Esophagus muscularis mucosa (tissue), 3 donors: ENCODE data around the gene SPOCK1.

Experiments used
- POLR2A ChIP-seq: fragments of 450-650 bp; IDR thresholded peaks from one replicate; pipeline ENCODE4 v1.6.1; 2017; ENCODE audit warnings: antibody characterized with exemption, moderate library complexity, mild to moderate bottlenecking, low read depth
- TF ChIP-seq, protein P1 (sequence below), 3 experiments: fragments of 200-600 bp in 2 of 3; fragments of 450-650 bp in 1 of 3; sonication (generic) in 2 of 3; IDR thresholded peaks; one replicate each; pipeline ENCODE4 v1.5.1; 2017 to 2019; ENCODE audit warnings: antibody characterized with exemption in 3 of 3, mild to moderate bottlenecking in 2 of 3, moderate library complexity in 1 of 3

DNA sequence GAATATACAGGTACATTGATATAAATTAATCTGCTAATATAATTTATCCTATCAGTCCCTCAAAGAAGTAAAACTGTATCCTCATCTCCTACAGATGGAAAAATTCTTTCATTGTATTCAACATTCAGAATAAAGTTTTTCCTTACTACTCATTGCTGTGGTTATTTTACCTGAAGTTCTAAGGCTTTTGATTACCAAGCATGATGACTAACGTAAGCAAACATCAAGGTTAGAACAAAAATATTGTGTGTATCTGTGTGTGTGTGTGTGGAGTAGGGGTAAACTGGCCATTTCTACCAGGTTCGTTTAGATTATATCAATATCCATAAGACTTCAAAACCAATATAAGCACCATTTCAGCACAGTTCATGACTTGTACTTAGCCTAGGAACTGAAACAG lies 573.1 kb downstream of the SPOCK1 start:
- TF ChIP-seq POLR2A = no peak
- TF ChIP-seq, protein P1, sequence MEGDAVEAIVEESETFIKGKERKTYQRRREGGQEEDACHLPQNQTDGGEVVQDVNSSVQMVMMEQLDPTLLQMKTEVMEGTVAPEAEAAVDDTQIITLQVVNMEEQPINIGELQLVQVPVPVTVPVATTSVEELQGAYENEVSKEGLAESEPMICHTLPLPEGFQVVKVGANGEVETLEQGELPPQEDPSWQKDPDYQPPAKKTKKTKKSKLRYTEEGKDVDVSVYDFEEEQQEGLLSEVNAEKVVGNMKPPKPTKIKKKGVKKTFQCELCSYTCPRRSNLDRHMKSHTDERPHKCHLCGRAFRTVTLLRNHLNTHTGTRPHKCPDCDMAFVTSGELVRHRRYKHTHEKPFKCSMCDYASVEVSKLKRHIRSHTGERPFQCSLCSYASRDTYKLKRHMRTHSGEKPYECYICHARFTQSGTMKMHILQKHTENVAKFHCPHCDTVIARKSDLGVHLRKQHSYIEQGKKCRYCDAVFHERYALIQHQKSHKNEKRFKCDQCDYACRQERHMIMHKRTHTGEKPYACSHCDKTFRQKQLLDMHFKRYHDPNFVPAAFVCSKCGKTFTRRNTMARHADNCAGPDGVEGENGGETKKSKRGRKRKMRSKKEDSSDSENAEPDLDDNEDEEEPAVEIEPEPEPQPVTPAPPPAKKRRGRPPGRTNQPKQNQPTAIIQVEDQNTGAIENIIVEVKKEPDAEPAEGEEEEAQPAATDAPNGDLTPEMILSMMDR (IDR thresholded peaks at IDR 0.05) = no peak
